KBM-7 (cell line): ENCODE data around the gene LRRTM4.

Experiments
- DNase-seq: peaks from one replicate; pipeline ENCODE4 v3.0.0-alpha.2; 2015
- in situ Hi-C: fragments of 300-500 bp; cut with MboI; formaldehyde crosslinking; loops from 2 replicates; pipeline ENCODE4 v1.14.3; 2020; ENCODE audit warnings: low sequenced_read_pairs, low pct_unique_long_range_greater_than_20kb, mixed read lengths

Gene LRRTM4

GRCh38 chr2:77479895-77480294 is 42.3 kb downstream of the LRRTM4 start:
- in situ Hi-C loops: no loop called here
- no peak for DNase-seq

- in situ Hi-C loops: no loop called here
- DNase-seq: no peak
Measured at GRCh38 chr2:77479395-77479794, 42.8 kb downstream of the LRRTM4 start.

- no peak for DNase-seq
- in situ Hi-C loops: no loop called here
Measured at GRCh38 chr2:77470096-77470495, 52.1 kb downstream of the LRRTM4 start.

GRCh38 chr2:77469106-77469505 is 53.1 kb downstream of the LRRTM4 start:
- DNase-seq: no peak
- in situ Hi-C loops: no loop called here

GRCh38 chr2:77459840-77460239 is 62.3 kb downstream of the LRRTM4 start:
- in situ Hi-C loops: no loop called here

DNA sequence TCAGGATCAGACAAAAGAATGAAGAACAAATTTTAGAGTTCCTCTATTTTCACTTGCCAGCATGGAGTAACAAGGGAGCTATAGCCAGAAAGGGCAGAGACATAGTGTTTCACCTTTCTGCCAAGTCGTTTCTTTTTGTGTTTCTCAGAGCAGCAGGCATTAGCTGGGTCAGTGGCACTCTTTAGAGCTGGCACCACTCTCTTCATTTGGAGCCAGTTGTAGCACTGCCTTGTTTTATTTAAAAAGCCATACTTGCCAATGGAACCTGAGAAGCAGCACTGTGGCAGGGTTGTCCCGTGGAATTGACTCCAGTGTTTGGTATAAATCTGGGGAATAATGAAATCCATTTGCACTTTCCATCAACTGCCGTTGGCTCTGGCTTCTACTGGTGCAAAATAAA is 64.0 kb downstream of the LRRTM4 start:
- DNase-seq: no peak
- in situ Hi-C loops: no loop called here

More at GRCh38 chr2:77459840-77460239, 62.3 kb downstream of the LRRTM4 start:
- DNase-seq: no peak

- no peak for DNase-seq
- in situ Hi-C loops: no loop called here
Measured at GRCh38 chr2:77457665-77458064, 64.5 kb downstream of the LRRTM4 start.

- no peak for DNase-seq
- in situ Hi-C loops: no loop called here
Measured at GRCh38 chr2:77443076-77443475, 79.1 kb downstream of the LRRTM4 start.

DNA sequence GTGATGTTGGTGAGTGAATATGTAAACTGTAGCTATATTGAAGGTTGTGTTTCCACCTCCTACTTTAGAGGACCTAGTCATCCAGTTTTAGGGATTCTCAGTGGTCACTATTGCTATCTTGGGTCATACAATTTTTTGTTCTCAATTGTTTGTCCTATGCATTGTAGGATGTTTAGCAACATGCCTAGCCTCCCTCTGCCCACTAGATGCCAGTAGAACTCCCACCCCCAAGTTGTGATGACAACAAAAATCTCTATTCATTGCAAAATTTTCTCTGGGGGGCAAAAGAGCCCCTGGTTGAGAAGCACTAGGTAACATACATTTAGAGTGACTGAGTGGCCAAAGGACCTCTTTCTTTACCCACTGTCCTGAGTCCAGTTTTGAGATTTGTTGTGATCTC is 87.3 kb downstream of the LRRTM4 start:
- in situ Hi-C loops: no loop called here
- no peak for DNase-seq

- DNase-seq: no peak
- in situ Hi-C loops: no loop called here
Measured at GRCh38 chr2:77428946-77429345, 93.2 kb downstream of the LRRTM4 start.

- in situ Hi-C loops: no loop called here
- DNase-seq: no peak
Measured at GRCh38 chr2:77421971-77422370, 100.2 kb downstream of the LRRTM4 start.

- in situ Hi-C loops: no loop called here
- no peak for DNase-seq
Measured at GRCh38 chr2:77418537-77418936, 103.6 kb downstream of the LRRTM4 start.

GRCh38 chr2:77404189-77404588 is 118.0 kb downstream of the LRRTM4 start:
- no peak for DNase-seq
- in situ Hi-C loops: no loop called here

DNA sequence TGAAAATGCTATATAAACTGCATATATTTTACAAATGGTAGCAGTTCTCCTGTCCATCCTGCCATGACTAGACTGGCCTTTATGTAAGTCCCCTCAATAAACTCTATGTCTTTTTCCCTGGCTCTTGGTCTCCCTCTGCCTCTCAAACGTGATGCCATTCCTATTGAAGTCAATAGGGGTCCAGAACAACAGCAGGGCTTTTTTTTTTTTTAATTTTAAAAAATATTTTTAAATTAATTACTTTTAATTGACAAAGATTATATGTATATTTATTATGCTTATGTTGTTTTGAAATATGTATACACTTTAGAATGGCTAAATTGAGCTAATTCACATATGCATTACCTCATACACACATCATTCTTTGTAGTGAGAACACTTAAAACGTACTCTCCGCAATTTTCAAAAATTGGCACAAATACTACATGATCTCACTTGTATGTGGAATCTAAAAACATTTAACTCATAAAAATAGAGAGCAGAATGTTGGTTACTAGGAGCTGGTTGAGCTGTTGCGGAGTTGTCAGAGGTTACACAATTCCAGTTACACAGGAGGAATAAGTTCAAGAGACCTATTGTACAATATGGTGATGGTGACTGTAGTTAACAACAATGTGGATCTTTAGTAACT is 123.1 kb downstream of the LRRTM4 start:
- DNase-seq: no peak
- in situ Hi-C loops: no loop called here

DNA sequence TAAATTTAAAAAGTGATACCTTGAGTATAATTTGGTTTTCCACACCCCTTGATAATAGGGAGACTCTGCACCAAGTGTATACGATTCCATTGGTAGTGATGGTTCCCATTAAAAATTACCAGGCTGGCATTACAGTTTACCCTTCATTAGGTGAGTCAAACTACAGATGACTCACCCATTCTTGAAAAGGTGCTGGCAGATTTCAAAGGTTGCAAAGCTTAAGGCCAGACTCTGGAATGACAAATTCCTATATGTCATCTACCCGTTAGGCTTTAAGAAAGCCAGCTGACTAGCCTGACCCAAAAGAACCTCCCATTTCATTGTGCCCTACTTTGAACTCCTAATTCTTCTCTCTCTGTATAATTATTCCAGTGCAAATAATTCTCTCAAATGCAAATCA is 124.4 kb downstream of the LRRTM4 start:
- no peak for DNase-seq
- in situ Hi-C loops: no loop called here

- DNase-seq: no peak
- in situ Hi-C loops: no loop called here
Measured at GRCh38 chr2:77395011-77395410, 127.2 kb downstream of the LRRTM4 start.

DNA sequence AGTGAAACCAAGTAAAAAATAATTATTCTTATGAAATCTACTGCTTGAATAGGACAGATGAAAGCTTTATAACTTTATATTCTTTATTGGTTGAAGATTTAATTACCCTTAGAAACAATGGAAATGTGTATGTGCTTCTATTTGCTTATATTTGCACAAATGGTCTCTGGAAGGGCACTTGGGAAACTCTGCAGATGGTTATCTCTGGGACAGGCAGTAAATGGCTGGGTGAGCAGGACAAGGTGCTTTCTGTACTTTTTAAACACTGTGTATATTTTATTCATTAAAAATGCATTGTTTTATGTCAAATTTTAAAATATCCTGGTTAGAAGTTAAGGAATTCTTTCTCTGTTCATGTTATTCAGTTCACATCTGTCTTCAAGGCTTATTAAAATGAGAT is 131.1 kb downstream of the LRRTM4 start:
- in situ Hi-C loops: no loop called here

DNA sequence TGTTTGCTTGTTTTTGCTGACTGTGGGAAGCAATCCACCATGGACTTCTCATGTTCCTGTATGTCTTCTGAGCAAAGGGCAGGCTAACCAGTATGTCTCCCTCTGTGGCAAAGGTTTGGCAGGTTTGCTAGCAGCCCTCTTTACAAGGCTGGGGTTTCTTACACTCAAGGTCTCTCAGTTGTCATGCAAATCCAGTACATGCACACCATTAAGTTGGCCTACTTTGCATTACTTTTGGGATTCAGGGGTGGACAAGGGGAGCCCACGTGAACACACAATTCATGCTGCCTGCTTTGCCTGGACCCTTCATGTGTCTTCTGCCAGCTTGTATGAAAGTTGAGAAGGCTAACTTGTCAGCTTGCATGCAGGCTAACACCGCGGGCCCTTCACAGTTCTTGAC is 134.9 kb downstream of the LRRTM4 start:
- DNase-seq: no peak
- in situ Hi-C loops: no loop called here

More for the DNA sequence above, 131.1 kb downstream of the LRRTM4 start:
- no peak for DNase-seq

DNA sequence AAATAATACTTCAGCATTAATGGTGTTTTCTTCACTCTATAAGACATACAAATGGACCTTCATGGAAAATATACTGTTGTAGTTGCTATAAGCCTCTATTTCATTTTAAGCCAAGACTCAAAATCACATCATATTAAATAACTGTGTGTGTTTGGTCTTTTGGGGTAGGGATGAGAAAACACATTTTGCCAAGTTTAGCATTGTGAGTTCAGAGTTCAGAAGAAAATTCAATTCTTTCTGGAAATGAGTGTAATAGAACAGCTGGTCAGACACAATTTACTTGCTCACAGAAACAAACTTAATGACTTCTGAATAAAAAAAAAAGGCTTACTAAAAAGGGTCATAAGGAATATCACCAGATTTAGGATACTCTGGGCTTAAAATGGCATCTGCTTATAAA is 149.5 kb downstream of the LRRTM4 start:
- no peak for DNase-seq

DNA sequence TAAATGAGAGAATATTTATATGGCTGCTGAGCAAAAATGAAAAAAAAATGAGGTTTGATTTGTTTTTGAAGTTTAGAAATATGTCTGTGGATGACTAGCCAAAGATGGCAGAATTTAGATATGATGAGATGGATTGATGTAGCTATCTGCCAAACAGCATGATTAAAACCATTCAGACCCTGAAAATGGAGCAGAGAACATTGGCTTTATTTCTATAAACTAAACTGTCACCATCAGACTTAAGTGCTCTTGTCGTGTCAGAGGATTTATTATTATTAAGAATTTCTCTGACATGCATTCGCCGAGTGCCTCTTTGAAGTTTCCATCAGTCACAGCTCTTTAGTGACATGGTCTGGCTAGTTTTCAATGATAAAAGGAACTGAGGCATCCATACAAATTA is 151.7 kb downstream of the LRRTM4 start:
- in situ Hi-C loops: no loop called here

More for the DNA sequence above, 149.5 kb downstream of the LRRTM4 start:
- in situ Hi-C loops: no loop called here

GRCh38 chr2:77363277-77363676 is 158.9 kb downstream of the LRRTM4 start:
- DNase-seq: no peak
- in situ Hi-C loops: no loop called here

More for the DNA sequence above, 151.7 kb downstream of the LRRTM4 start:
- no peak for DNase-seq
